ENCODE data around the gene CMIP.

DNA sequence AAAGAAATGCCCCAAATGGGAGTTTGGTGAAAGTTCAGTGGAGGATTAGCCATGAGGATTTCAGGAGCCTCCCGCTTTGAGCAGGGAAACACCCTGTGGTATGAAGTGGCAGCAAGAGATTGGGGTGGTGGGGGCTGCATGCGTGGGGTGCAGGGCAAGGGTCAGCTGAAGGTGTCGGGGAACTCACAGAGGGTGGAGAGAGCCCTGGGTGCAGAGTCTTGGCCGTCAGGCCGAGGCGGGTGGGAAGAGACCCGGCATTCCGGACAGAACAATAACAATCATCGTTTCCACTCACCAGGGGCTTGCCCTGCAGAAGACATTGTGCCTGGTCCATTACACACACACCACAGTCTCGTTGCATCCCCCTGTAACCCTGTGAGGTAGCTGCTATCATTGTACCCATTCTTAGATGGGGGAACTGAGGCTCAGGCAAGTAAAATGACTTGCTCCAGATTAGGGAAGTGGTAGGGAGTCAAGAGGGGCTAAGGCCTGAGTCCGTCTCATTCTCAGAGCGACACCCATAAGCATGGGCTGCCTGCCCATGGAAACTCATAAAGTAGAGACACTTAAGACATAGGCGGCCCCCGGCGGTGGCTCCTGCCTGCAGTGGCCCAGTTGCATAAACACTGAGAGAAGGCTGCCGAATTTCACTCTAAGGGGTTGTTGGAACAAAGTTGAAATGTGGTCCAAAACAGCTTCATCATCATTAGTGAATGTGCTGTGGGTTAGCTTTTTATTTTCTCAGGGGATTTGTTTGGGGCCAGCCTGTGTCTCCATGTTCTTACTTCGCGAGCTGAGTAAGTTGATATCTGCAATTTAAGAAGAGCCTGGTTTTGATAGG, 93.3 kb downstream of the CMIP start:
- TF ChIP-seq GATA2 (IDR thresholded peaks at IDR 0.05; ENCODE audit: low read depth, low read length) (no peak), GATA3 (IDR thresholded peaks at IDR 0.05; ENCODE audit: low read depth, low read length) (no peak)

Measured in SH-SY5Y (cell line).